Activated naive CD4-positive, alpha-beta T cell treated with anti-CD3 and anti-CD28 coated beads, Interleukin-2, amount 10 ng/mL, durations not matched to agents 7 days and 5 days (primary cell): ENCODE results near the gene PRKCA.
"Not testable (repeated sequence)": the region's sequence is repeated elsewhere in the genome, so short reads cannot be mapped to it uniquely, and the experiment has no call there.

Experiments
- CTCF ChIA-PET: fragments of 350-600 bp; sonication (Branson Sonifier 250); formaldehyde crosslinking; loops from one replicate; lab custom pipeline; 2021; ENCODE audit warnings: antibody characterized with exemption; lab: Charles Lee
- DNase-seq: peaks from one replicate; pipeline ENCODE4 v3.0.0-alpha.2; 2020
- H3K27ac Mint-ChIP-seq: one replicate; pipeline ENCODE4 v1.8.0; 2021; ENCODE audit warnings: mild to moderate bottlenecking, moderate library complexity, mixed read lengths
- H3K27me3 Mint-ChIP-seq: one replicate; pipeline ENCODE4 v1.8.0; 2021; ENCODE audit warnings: mild to moderate bottlenecking, mixed read lengths
- H3K36me3 Mint-ChIP-seq: one replicate; pipeline ENCODE4 v1.8.0; 2021; ENCODE audit warnings: mixed read lengths
- H3K4me1 Mint-ChIP-seq: one replicate; pipeline ENCODE4 v1.8.0; 2021; ENCODE audit warnings: mixed read lengths
- H3K4me3 Mint-ChIP-seq: one replicate; pipeline ENCODE4 v1.8.0; 2021; ENCODE audit warnings: mild to moderate bottlenecking, moderate library complexity, mixed read lengths
- H3K9me3 Mint-ChIP-seq: one replicate; pipeline ENCODE4 v1.8.0; 2021; ENCODE audit warnings: mixed read lengths

The PRKCA gene

GRCh38 chr17:66343531-66344078, 41.2 kb downstream of the PRKCA start:
- H3K4me1 Mint-ChIP-seq: peaks cover 57% of the 10 kb centered on the region
- CTCF ChIA-PET: no interaction called here
- no peaks in the 10 kb centered on the region for H3K27me3 Mint-ChIP-seq
- peaks cover 35% of the 10 kb centered on the region for H3K36me3 Mint-ChIP-seq
- no peak overlapping the region for H3K27ac Mint-ChIP-seq
- no peaks in the 10 kb centered on the region for H3K9me3 Mint-ChIP-seq
- no peak for DNase-seq
- no peak overlapping the region for H3K4me3 Mint-ChIP-seq

GRCh38 chr17:66344473-66344872, 42.1 kb downstream of the PRKCA start:
- Mint-ChIP-seq H3K36me3 (peaks cover 31% of the 10 kb centered on the region), H3K9me3 (no peaks in the 10 kb centered on the region)
- CTCF ChIA-PET: no interaction called here

GRCh38 chr17:66345264-66345663, 42.9 kb downstream of the PRKCA start:
- Mint-ChIP-seq H3K4me3 (no peak overlapping the region), H3K36me3 (peaks cover 26% of the 10 kb centered on the region), H3K9me3 (no peaks in the 10 kb centered on the region), H3K27me3 (no peaks in the 10 kb centered on the region), H3K4me1 (peaks cover 57% of the 10 kb centered on the region), H3K27ac (no peak overlapping the region)
- CTCF ChIA-PET: no interaction called here
- DNase-seq: no peak

More at GRCh38 chr17:66344473-66344872, 42.1 kb downstream of the PRKCA start:
- no peak for DNase-seq
- Mint-ChIP-seq H3K4me3 (no peak overlapping the region), H3K27ac (no peak overlapping the region), H3K27me3 (no peaks in the 10 kb centered on the region), H3K4me1 (peaks cover 57% of the 10 kb centered on the region)

- H3K9me3 Mint-ChIP-seq, DNase-seq, H3K4me3 Mint-ChIP-seq, H3K27me3 Mint-ChIP-seq, H3K27ac Mint-ChIP-seq: not testable (repeated sequence)
- Mint-ChIP-seq H3K36me3 (peaks cover 23% of the 10 kb centered on the region), H3K4me1 (peaks cover 57% of the 10 kb centered on the region)
- CTCF ChIA-PET: interaction anchor here (0.7 kb wide), 1 partner anchor 16 kb away, joined by 4 read pairs; no protein-coding TSS in a partner anchor
Measured at GRCh38 chr17:66345949-66346638, 43.7 kb downstream of the PRKCA start.

GRCh38 chr17:66347661-66348514, 45.5 kb downstream of the PRKCA start:
- Mint-ChIP-seq H3K36me3 (peaks cover 26% of the 10 kb centered on the region), H3K27me3 (no peaks in the 10 kb centered on the region), H3K4me3 (no peak overlapping the region), H3K4me1 (peaks cover 64% of the 10 kb centered on the region), H3K27ac (no peak overlapping the region), H3K9me3 (no peaks in the 10 kb centered on the region)
- CTCF ChIA-PET: no interaction called here
- no peak for DNase-seq

GRCh38 chr17:66348584-66349165, 46.3 kb downstream of the PRKCA start:
- peaks cover 23% of the 10 kb centered on the region for H3K36me3 Mint-ChIP-seq
- no peaks in the 10 kb centered on the region for H3K9me3 Mint-ChIP-seq
- DNase-seq: no peak
- no peaks in the 10 kb centered on the region for H3K27me3 Mint-ChIP-seq
- H3K27ac Mint-ChIP-seq: no peak overlapping the region
- H3K4me3 Mint-ChIP-seq: no peak overlapping the region
- H3K4me1 Mint-ChIP-seq: peaks cover 63% of the 10 kb centered on the region
- CTCF ChIA-PET: interaction anchor here (0.6 kb wide), 1 partner anchor 336 kb away, joined by 3 read pairs; no protein-coding TSS in a partner anchor

- H3K4me1 Mint-ChIP-seq: peaks cover 72% of the 10 kb centered on the region
- no peak overlapping the region for H3K27ac Mint-ChIP-seq
- no peaks in the 10 kb centered on the region for H3K27me3 Mint-ChIP-seq
- no peak for DNase-seq
- H3K36me3 Mint-ChIP-seq: peaks cover 25% of the 10 kb centered on the region
- no peaks in the 10 kb centered on the region for H3K9me3 Mint-ChIP-seq
- H3K4me3 Mint-ChIP-seq: no peak overlapping the region
- CTCF ChIA-PET: no interaction called here
Measured at GRCh38 chr17:66349521-66350254, 47.3 kb downstream of the PRKCA start.

GRCh38 chr17:66350576-66350975, 48.2 kb downstream of the PRKCA start:
- H3K27me3 Mint-ChIP-seq, H3K4me3 Mint-ChIP-seq, H3K27ac Mint-ChIP-seq, CTCF ChIA-PET, DNase-seq, H3K9me3 Mint-ChIP-seq: not testable (repeated sequence)
- H3K36me3 Mint-ChIP-seq: peaks cover 25% of the 10 kb centered on the region
- peaks cover 74% of the 10 kb centered on the region for H3K4me1 Mint-ChIP-seq

GRCh38 chr17:66351033-66351432, 48.6 kb downstream of the PRKCA start:
- no peak overlapping the region for H3K27ac Mint-ChIP-seq
- H3K27me3 Mint-ChIP-seq: no peaks in the 10 kb centered on the region
- no peaks in the 10 kb centered on the region for H3K9me3 Mint-ChIP-seq
- H3K4me3 Mint-ChIP-seq: no peak overlapping the region
- CTCF ChIA-PET: no interaction called here
- DNase-seq: no peak
- H3K36me3 Mint-ChIP-seq: peaks cover 25% of the 10 kb centered on the region
- H3K4me1 Mint-ChIP-seq: peaks cover 74% of the 10 kb centered on the region

GRCh38 chr17:66351701-66352100, 49.3 kb downstream of the PRKCA start:
- CTCF ChIA-PET: no interaction called here
- Mint-ChIP-seq H3K4me3 (no peak overlapping the region), H3K27me3 (no peaks in the 10 kb centered on the region), H3K36me3 (peaks cover 25% of the 10 kb centered on the region), H3K9me3 (no peaks in the 10 kb centered on the region), H3K27ac (no peak overlapping the region), H3K4me1 (peaks cover 74% of the 10 kb centered on the region)
- no peak for DNase-seq

- Mint-ChIP-seq H3K27ac (no peak overlapping the region), H3K36me3 (peaks cover 22% of the 10 kb centered on the region)
- no peak for DNase-seq
Measured at GRCh38 chr17:66353937-66354401, 51.6 kb downstream of the PRKCA start.

GRCh38 chr17:66354472-66354871, 52.1 kb downstream of the PRKCA start:
- Mint-ChIP-seq H3K27ac (no peak overlapping the region), H3K4me3 (no peak overlapping the region), H3K36me3 (peaks cover 22% of the 10 kb centered on the region), H3K4me1 (peaks cover 57% of the 10 kb centered on the region), H3K9me3 (no peaks in the 10 kb centered on the region), H3K27me3 (no peaks in the 10 kb centered on the region)
- no peak for DNase-seq
- CTCF ChIA-PET: interaction anchor here (0.6 to 1.7 kb wide), 2 partner anchors 212 to 262 kb away, joined by 3 read pairs; no protein-coding TSS in a partner anchor

More at GRCh38 chr17:66353937-66354401, 51.6 kb downstream of the PRKCA start:
- Mint-ChIP-seq H3K4me3 (no peak overlapping the region), H3K27me3 (no peaks in the 10 kb centered on the region), H3K9me3 (no peaks in the 10 kb centered on the region), H3K4me1 (peaks cover 62% of the 10 kb centered on the region)
- CTCF ChIA-PET: interaction anchor here (0.6 to 1.7 kb wide), 3 partner anchors 15 to 262 kb away, joined by 3 read pairs; no protein-coding TSS in a partner anchor

GRCh38 chr17:66354981-66355380, 52.6 kb downstream of the PRKCA start:
- DNase-seq: no peak
- CTCF ChIA-PET: no interaction called here
- H3K27me3 Mint-ChIP-seq: no peaks in the 10 kb centered on the region
- H3K27ac Mint-ChIP-seq: no peak overlapping the region
- peaks cover 20% of the 10 kb centered on the region for H3K36me3 Mint-ChIP-seq
- no peaks in the 10 kb centered on the region for H3K9me3 Mint-ChIP-seq
- no peak overlapping the region for H3K4me3 Mint-ChIP-seq
- peaks cover 52% of the 10 kb centered on the region for H3K4me1 Mint-ChIP-seq
